ENCODE measurements around the gene SLC5A4.

The SLC5A4 gene

DNA sequence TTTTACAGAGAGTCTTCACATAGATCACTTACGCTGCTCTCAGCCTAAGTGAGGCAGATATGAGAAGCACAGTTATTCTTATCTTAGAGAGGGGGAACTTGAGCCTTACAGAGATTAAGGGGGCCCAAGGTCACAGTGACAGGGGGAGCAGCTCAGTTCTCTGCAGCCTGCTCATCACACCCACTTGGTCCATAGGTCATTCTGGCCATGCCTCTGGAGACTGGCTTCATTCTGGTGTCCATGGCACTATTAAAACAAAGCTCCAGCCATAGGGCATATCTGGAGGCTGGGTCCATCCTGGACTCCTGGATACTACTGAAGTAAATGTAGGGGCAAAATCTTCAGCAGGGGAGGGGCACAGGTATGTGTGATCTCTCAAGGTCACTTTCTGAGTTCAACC, 5.9 kb downstream of the SLC5A4 start:
- CTCF ChIA-PET, result interaction anchor here (1.4 kb wide), 1 partner anchor 17 kb away, joined by 3 read pairs; no protein-coding TSS in a partner anchor

DNA sequence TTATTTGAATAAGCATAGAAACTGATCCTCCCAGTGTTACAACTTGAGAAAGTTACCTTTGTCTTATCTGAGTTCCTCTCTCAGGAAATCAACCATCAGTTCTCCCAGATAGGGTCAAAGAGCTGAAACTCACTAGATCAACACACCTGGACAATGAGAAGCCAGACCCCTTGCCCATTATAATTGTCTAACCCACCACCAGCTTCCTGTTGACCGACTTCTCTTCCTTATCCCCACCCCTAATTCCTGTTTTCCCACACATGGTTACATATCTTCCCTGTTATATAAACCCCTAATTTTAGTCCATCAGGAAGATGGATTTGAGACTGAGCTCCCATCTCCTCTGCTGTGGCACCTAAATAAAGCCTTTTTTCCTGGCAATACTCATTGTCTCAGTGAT, 6.9 kb downstream of the SLC5A4 start:
- no peak for TF ChIP-seq CTCF (conservative IDR thresholded peaks at IDR 0.05; ENCODE audit: low read depth)
- H3K27ac ChIP-seq, result no peak overlapping the region
- DNase-seq (ENCODE audit: low spot score), result no peak
- CTCF ChIA-PET, result interaction anchor here (0.6 kb wide), 1 partner anchor 17 kb away, joined by 3 read pairs; no protein-coding TSS in a partner anchor
- POLR2A ChIA-PET (ENCODE audit: low non-redundant PET), result no interaction called here

More for the DNA sequence above, 5.9 kb downstream of the SLC5A4 start:
- no peak overlapping the region for H3K27ac ChIP-seq
- TF ChIP-seq CTCF (conservative IDR thresholded peaks at IDR 0.05; ENCODE audit: low read depth), result no peak
- DNase-seq (ENCODE audit: low spot score), result no peak
- POLR2A ChIA-PET (ENCODE audit: low non-redundant PET), result no interaction called here

DNA sequence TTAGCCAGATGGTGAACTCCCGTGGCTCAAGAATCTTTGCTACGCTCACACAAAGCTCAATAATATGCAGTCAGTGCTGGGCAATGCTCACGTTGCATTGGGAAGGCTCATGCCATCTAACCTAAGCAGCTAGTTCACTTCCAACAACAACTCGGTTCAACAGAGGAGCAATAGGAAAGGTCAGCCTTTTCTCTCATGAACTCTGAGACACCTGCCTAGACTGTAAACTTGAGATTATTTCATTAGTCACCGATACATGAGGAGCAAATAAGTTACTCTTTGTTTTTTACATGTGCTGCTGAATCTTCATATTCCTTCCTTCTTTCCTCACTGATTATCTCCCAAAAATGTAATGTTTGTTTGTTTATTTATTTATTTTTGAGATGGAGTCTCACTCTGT, 9.0 kb downstream of the SLC5A4 start:
- no peak overlapping the region for H3K27ac ChIP-seq
- CTCF ChIA-PET, result interaction anchor here (1.3 kb wide), 1 partner anchor 20 kb away, joined by 3 read pairs; no protein-coding TSS in a partner anchor
- no peak for DNase-seq (ENCODE audit: low spot score)
- no peak for TF ChIP-seq CTCF (conservative IDR thresholded peaks at IDR 0.05; ENCODE audit: low read depth)
- POLR2A ChIA-PET (ENCODE audit: low non-redundant PET), result no interaction called here

DNA sequence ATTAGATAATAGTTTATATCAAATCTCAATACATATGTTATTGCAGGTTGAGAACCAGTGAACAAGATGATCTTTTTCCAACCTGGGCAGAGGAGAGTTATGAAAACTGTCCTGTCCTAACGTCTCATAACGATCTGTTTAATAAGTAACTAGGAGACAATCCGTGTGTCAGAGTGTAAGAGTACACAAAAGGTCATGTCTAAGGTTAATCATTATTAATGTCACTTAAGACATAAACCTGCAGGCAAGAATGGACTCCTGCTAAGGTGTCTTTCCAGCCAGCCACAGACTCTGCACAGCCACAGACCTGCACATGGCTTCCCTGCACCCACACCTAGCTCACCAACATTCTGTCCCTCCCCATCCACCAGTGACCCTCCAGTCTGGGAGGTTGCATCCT, 10.1 kb downstream of the SLC5A4 start:
- H3K27ac ChIP-seq, result no peak overlapping the region
- CTCF ChIA-PET, result interaction anchor here (1.3 kb wide), 1 partner anchor 21 kb away, joined by 3 read pairs; no protein-coding TSS in a partner anchor
- DNase-seq (ENCODE audit: low spot score), result no peak
- TF ChIP-seq CTCF (conservative IDR thresholded peaks at IDR 0.05; ENCODE audit: low read depth), result no peak
- POLR2A ChIA-PET (ENCODE audit: low non-redundant PET), result no interaction called here

GRCh38 chr22:32244547-32244946, 10.6 kb downstream of the SLC5A4 start:
- H3K27ac ChIP-seq, result no peak overlapping the region
- ChIA-PET CTCF (no interaction called here), POLR2A (ENCODE audit: low non-redundant PET) (no interaction called here)
- no peak for DNase-seq (ENCODE audit: low spot score)
- no peak for TF ChIP-seq CTCF (conservative IDR thresholded peaks at IDR 0.05; ENCODE audit: low read depth)

- ChIA-PET CTCF (no interaction called here), POLR2A (ENCODE audit: low non-redundant PET) (no interaction called here)
- H3K27ac ChIP-seq, result no peak overlapping the region
- no peak for DNase-seq (ENCODE audit: low spot score)
- TF ChIP-seq CTCF (conservative IDR thresholded peaks at IDR 0.05; ENCODE audit: low read depth), result no peak
Measured at GRCh38 chr22:32240461-32240860, 14.7 kb downstream of the SLC5A4 start.

GRCh38 chr22:32237906-32238305, 17.2 kb downstream of the SLC5A4 start:
- CTCF ChIA-PET, result no interaction called here
- no peak for TF ChIP-seq CTCF (conservative IDR thresholded peaks at IDR 0.05; ENCODE audit: low read depth)
- DNase-seq (ENCODE audit: low spot score), result no peak
- H3K27ac ChIP-seq, result no peak overlapping the region
- POLR2A ChIA-PET (ENCODE audit: low non-redundant PET), result no interaction called here
